PFSK-1 (cell line): ENCODE results near the gene SLC4A8.

Experiments used
- FOXP2 ChIP-seq: optimal IDR thresholded peaks from 2 replicates; pipeline ENCODE3; 2011; ENCODE audit warnings: borderline replicate concordance, control low read depth, inconsistent platforms; ENCODE audit not compliant: insufficient read depth; ENCODE audit errors: extremely low read length, extremely low read depth
- POLR2AphosphoS5 ChIP-seq: IDR thresholded peaks from 2 replicates; pipeline ENCODE4 v1.6.1; 2012; ENCODE audit warnings: low read depth, mild to moderate bottlenecking, control low read depth, low read length, moderate library complexity
- REST ChIP-seq, 2 experiments: IDR thresholded peaks; 2 replicates each; pipeline versions ENCODE4 v1.6.1 to v1.8.0; 2011 to 2012; ENCODE audit warnings: low read depth in 2 of 2, low read length in 2 of 2, control low read depth in 1 of 2, inconsistent platforms in 1 of 2, mild to moderate bottlenecking in 1 of 2, moderate library complexity in 1 of 2; ENCODE audit not compliant: insufficient read depth in 1 of 2
- SIN3A ChIP-seq: IDR thresholded peaks from 2 replicates; pipeline ENCODE4 v1.6.1; 2012; ENCODE audit warnings: mild to moderate bottlenecking, low read length, moderate library complexity, borderline replicate concordance; ENCODE audit not compliant: insufficient read depth
- TAF1 ChIP-seq: IDR thresholded peaks from 2 replicates; pipeline ENCODE4 v1.6.1; 2012; ENCODE audit warnings: low read length, control low read depth, borderline replicate concordance; ENCODE audit not compliant: insufficient read depth

SLC4A8 gene

GRCh38 chr12:51529651-51529970 is 105.0 kb downstream of the SLC4A8 start:
- no peak for TF ChIP-seq SIN3A
- no peak for TF ChIP-seq FOXP2
- TF ChIP-seq TAF1: no peak
- TF ChIP-seq POLR2AphosphoS5: no peak
- no peak for TF ChIP-seq REST (IDR thresholded peaks at IDR 0.05; ENCODE audit: insufficient read depth in 1 of 2, low read depth in 2 of 2, low read length in 2 of 2)

GRCh38 chr12:51530208-51530607 is 105.6 kb downstream of the SLC4A8 start:
- no peak for TF ChIP-seq POLR2AphosphoS5
- no peak for TF ChIP-seq SIN3A
- TF ChIP-seq TAF1: no peak
- no peak for TF ChIP-seq FOXP2
- no peak for TF ChIP-seq REST (IDR thresholded peaks at IDR 0.05; ENCODE audit: insufficient read depth in 1 of 2, low read depth in 2 of 2, low read length in 2 of 2)

GRCh38 chr12:51531284-51531977 is 106.8 kb downstream of the SLC4A8 start:
- TF ChIP-seq REST (IDR thresholded peaks at IDR 0.05; ENCODE audit: insufficient read depth in 1 of 2, low read depth in 2 of 2, low read length in 2 of 2) (no peak), SIN3A (no peak), TAF1 (no peak), FOXP2 (no peak), POLR2AphosphoS5 (no peak)

GRCh38 chr12:51531978-51532497 is 107.4 kb downstream of the SLC4A8 start:
- TF ChIP-seq SIN3A: no peak
- no peak for TF ChIP-seq POLR2AphosphoS5
- TF ChIP-seq TAF1: no peak
- TF ChIP-seq FOXP2: peak; percentile 27
- TF ChIP-seq REST (IDR thresholded peaks at IDR 0.05; ENCODE audit: insufficient read depth in 1 of 2, low read depth in 2 of 2, low read length in 2 of 2): no peak
